ENCODE measurements around the gene STRBP.

STRBP gene

DNA sequence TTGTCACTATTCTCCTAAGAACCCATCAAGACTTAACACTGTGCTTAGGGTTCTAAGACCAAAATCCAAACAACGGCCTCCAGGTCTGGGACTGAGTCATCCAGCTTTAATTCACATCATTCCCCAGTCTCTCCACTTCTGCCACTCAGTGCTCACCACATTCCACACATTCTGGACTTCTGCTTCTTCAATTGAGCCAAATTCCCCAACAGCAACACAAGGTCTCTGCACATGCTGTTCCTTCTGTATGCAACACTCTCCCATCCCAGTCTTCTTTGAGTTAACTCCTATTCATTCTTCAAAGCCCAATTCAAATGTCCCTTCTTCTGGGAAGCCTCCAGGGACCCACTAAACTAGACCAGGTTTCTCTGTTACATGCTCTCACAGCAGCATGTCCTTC is 137.1 kb downstream of the STRBP start:
- DNase-seq (ENCODE audit: low read depth, low spot score), result no peak

DNA sequence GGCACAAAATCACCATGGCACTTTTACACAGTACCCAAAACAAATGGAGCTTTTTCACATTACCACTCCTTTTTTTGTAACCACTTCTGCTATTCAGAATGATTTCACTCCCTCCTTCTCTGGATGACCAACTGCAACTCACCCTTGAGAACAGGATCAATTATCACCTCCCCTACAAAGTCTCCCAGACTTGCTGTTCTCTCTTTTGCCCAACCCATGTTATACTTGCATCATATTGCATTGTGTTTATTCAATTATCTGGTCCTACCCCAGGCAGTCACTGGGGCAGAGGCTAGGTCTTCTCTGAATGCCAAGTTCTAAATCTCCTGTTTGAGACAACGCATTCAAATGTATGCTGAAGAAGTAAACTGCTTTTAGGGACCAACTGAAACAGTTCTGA is 139.0 kb downstream of the STRBP start:
- no peak for DNase-seq (ENCODE audit: low read depth, low spot score)

DNA sequence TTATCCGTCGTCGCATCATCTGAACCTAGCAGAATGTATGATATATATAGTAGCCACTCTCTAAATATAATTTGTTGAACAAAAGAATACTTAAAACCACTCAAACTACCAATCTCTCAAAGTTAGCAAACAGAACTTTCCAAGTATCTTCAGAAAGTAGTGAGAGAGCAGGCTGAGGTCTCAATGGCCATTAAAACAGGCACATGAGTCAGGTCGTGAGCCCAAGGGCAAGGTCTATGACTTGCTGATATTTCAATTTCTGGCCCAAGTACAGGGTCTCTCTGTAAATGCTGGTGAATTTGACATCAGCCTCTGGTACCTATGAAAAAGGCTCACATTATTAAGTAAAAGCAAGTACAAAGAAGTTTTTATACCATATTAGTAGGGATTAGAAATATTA is 139.8 kb downstream of the STRBP start:
- DNase-seq (ENCODE audit: low read depth, low spot score), result no peak

DNA sequence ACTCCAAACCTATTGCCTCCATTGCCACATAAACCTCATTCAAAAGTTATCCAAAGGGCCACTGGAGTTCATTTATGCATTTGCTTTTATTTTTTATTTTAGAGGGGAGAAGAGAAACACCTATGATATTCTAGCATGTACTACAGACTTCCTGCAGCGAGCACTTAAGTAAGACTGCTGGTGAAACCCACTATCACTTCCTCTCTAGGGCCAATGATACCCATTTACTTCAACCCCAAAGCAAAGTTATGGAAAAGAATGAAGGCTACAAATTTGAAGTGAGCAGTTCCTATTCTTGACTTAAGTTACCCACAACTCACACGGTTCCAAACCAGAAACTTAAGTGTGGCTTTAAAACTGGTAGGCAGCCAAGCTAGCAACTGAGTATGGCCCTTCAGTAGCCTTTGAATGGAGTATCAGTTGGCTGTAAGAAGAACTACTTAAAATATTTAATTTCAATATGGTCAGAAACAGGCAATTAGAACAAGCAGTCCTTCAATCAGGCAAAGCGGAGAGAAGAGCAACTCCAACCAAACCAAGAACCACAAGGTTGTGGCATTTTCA is 140.8 kb downstream of the STRBP start:
- DNase-seq (ENCODE audit: low read depth, low spot score), result no peak

DNA sequence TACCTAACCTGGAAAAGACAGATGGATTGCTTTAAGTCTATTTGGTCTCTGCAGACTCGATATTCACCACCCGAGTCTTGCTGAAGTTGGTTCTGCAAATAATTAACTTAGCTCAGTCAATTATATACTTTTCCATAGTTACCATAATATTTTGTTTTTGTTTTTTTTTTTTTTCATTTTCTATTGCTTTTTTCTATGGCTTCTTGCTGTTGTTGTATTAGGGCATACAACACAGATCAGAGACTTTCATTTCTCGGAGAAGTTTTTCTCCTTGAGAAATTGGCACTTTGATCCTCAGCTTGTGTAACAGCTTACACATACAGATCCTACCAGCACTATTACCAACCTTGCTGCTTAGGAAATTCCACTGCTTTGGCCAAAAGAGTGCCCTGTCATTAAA is 146.9 kb downstream of the STRBP start:
- DNase-seq (ENCODE audit: low read depth, low spot score), result no peak

DNA sequence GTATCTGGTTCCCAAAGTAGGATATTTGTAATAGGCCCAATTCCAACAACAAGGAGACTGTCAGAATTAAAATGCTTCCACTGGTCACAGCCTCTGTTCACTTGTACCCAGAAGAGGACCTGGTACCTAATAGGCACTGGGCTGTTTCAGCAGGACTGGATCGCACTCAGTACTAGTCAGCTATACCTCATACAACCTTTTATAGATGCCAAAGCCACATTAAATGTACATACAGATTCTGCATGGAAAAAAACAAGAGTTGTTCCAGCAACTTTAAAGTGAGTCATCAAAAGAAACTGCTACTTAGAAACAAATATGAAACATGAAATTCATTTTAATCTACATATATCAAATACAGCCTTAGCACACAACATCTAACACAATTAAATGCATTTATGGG is 147.4 kb downstream of the STRBP start:
- no peak for DNase-seq (ENCODE audit: low read depth, low spot score)

DNA sequence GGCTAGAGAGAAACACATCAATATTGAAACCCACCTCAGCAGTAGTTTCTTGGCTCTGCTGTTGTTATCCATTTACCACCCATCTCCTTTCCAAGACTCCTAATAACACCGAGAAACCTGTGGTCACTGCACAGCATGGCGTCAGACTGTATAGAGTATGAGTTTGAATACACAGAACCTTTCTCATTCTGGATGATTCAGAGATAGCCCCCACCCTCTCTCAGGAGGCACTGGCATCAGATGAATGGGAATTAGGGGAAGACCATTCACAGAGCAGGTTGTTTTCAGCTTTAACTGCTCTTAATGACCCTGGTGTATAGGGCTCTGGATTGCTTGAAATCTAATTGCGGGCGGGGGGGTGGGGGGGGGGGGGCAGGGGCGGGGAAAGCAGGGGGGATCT is 148.3 kb downstream of the STRBP start:
- DNase-seq (ENCODE audit: low read depth, low spot score), result no peak

DNA sequence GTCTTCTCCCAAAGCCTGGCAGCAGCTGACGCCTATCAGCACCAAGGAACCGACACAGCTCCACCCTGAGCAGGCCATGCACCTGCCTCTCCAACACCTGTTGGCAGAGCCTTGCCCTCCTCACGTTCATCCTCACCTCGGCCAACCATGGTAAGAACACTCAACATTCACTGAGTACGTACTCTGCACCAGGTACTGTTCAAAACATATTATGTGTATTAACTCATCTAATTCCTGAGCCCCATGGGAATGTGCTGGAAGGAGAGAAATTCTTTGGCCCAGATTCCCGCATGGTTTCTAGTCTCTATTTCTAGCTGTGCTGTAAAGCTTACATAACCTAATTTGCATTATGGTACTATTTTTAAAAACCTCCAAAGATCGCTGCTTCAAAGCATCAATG is 148.8 kb downstream of the STRBP start:
- DNase-seq (ENCODE audit: low read depth, low spot score), result no peak

DNA sequence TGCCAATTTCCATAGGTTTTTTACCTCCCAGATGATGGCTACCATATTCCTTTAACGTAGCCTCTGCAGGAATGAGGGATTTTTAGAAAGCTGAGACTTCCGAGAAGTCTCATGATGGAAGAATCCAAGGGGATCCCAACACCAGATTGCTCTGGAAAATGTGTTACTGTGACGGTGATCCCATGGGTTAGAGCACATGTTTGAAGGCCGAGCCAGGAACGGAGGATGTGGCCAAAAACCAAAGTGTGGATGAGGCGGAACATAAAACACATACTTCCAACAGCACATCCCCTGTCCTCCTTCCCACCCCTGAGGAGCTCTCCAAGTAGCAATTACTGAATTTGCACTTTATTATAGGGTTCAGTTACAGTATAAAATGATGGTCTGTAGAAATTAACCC is 152.3 kb downstream of the STRBP start:
- no peak for DNase-seq (ENCODE audit: low read depth, low spot score)

DNA sequence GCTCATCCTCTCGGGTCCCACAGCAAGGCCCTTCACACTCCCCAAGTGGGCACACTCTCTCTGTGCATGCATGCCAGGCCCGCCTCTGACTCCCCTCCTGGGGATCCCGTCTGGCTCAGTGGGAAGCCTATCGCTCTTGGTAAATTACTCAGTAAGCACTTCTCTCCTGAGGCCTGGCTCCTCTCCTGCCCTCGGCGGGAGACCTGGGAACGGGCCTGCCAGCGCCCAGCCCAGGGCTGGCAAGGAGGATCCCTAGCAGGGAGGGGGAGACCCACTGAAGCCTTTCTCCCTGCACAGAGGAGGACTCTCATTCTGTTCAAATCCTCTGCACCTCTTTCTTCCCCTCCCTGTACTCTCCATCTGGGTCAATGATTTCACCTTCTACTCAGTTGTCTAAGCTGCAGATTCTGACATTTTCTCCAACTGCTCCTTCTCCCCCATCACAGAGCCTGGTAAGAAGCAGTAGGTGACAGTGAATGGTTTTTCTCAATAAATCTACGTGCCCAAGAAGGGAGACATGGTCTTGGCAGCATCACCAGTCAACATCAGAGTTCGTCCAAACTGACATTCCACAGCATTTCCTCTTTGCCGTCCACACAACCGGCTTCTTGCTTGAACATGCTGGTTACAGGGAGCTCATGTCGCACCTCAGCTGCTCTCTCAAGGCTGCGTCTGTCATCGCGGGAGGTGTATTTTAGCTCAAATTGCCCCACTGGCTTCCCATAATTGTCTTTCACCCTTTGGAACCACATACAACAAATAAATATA is 153.1 kb downstream of the STRBP start:
- DNase-seq (ENCODE audit: low read depth, low spot score), result no peak

DNA sequence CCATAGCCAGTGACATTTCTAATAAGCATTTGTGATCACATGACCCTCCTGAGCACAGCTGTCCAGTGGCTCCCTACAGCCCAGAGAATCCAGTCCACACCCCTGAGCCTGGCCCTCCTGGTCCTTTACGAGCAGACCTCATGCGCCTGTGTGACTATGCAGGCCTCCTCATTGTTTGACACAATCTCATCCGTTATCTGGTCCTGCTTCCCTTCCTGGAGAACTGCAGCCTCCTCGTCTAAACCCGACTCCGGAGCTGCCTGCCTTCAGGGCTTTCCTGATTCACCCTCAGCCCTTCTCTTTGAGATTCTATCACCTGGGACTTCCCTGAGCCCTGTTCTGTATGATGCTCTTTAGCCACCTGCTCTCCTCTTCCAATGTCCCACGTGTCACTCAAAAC is 155.2 kb downstream of the STRBP start:
- DNase-seq (ENCODE audit: low read depth, low spot score), result no peak

DNA sequence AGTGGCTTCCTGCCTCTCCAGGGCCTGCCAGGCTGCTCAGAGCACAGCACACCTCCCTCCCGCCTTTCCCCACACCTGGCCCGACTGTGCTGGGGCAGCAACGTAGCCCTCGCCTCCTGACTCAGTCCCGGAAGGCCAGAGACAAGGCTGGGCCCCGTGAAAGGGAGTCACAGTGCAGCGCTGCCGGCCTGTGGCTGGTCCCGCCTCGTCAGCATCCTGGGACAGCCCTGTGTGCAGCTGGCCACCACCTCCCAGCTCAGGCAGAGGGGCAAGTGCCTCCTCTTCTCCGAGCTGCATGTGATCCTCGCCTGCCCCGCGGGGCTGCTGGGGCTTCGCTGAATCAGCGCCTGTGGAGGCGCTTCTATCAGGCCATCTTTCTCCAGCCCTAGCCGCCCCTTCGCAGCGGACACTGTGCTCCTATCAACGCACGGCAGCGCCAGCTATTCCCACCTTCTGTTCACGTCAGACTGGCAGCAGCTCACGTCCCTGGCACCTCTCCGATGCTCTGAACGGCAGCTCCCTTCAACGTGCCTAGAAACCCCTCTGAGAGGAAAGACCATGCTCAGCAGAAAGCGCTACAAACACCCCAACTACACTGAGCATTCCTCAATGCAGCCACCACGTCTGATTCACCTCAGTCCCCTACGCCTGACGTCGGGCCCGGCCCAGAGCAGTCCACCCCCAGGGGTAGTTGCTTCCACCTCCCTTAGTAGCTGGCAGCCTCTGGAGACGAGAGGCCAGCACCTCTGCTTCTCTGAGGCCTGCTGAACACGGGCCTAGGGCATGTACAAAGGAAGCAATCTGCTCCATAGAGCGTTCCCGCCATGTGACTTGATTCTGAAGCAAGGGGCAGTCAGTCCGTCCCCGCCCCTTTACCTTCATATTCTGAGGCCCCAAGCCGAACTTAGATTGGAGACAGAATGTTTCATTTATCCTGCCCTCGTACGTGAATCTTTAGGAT is 156.1 kb downstream of the STRBP start:
- DNase-seq (ENCODE audit: low read depth, low spot score), result no peak

DNA sequence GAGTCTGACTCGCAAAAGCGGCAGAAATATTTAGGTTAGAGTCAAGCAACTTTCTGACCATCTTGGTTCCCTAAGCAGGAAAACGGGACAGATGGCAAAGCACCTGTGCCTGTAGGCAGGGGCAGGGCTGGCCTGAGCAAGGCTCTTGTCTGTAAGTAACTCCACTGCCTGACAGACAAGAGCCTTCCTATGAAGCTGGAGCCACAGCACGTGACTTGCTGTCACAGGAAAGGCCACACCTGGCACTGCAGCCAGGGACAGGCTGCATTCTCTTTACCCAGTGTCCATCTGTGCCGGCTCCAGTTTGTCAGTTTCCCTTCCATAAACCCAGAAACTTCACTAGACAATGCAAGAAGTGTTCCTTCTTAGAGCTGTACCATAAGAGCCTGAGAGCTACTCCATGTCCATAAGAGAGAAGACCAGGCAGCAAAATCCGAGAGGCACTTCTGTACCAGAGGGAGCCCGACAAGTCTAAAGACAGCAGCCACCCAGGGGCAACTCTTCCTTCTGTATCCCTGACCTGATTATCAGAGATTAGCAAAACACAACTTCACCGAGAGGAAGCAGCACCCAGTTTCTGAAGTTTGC is 156.9 kb downstream of the STRBP start:
- no peak for DNase-seq (ENCODE audit: low read depth, low spot score)

DNA sequence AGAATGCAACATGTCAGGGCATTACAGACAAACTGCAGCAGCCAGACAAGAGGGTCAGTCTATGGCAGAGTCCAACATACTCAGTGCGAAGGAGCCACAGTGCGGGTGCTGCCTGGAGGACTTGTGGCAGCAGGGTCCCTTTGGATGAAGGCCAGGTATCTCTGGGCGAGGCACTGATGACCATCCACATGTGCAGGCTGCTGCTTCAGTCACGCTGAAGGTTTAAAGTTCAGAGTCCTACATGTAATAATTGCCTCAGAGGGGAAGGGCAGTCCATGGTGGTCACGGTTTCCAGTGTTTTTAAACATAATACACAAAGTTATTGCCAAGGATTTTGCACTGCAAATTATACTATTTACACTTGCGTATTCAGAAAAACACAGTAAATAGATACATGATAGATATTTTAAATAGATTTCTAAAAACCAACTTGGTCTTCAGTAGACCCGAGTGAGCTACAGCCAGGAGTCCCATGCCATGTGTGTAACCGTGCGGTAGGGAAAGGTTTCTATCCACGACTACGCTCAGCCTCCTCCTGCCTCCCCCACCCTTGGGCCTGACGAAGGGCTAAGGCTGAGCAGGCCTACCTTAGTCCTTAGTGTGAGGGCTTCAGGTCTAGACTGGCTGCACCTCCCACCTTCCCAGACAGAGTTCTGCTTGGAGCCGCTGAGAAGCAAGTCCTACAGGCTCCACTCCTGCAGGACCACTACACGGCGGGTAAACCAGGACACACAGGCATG is 158.7 kb downstream of the STRBP start:
- DNase-seq (ENCODE audit: low read depth, low spot score), result no peak

DNA sequence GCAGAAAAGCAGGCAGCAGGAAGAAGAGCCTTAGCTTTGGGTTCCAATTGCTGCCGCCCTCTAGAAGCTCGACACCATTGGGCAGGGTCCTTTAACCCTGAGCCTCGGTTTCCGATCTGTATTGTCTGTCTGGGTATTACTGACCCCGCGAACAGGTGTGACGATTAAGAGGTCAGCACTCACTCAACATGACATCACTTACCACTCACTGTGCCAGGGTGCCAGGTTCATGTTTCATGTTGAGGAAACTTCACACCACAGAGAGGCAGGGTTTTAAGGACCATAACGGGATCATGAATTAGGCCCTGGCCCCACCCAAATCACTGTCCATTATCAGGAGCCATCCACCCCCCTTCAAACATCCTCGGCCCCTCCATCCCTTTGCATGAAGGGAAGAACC is 159.4 kb downstream of the STRBP start:
- no peak for DNase-seq (ENCODE audit: low read depth, low spot score)

DNA sequence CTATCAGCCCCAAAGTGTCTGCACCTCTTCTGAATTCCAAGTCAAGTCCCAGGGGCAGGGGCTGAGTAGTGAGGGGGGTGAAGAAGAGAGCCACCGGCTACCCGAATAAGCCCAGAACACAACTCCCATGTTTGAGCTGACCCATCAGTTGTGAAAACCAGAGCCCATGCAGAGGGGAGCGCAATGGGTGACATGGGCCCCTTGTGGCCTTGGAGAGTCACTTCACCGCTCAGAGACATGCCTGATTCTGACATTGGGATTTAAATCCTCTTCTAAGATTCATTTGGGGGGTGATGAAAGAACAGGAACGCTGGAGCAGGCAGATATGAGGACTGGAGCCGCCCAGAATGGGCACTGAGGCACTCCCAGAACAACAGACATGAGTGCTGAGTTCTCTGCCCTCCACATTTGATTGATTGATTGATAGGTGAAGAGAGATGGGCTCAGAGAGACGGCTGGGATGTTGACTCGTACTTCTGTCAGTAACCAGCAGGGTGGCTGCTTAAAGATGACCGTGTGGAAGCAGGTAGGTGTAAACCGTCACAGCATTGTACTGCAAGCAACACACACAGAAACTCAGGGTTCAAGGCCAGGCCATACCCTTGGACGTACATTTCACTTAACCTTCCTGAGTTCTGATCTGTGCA is 160.6 kb downstream of the STRBP start:
- no peak for DNase-seq (ENCODE audit: low read depth, low spot score)

DNA sequence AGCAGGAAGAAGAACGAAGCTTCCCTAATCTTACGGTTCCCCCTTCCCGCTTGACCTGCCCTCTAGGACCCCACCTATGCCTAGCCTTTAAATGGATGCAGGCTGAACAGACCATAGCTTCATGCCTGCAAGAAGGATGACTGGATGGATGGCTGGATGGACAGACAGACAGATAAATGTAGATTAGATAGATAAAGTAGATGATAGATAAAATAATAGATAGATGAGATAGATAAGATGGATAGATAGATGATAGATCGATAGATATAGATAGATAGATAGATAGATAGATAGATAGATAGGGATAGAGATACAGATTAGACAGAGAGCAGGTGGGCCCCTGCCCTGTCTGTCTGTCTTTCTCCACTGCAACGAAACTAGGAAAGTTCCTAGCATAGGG is 162.9 kb downstream of the STRBP start:
- DNase-seq (ENCODE audit: low read depth, low spot score), result no peak

DNA sequence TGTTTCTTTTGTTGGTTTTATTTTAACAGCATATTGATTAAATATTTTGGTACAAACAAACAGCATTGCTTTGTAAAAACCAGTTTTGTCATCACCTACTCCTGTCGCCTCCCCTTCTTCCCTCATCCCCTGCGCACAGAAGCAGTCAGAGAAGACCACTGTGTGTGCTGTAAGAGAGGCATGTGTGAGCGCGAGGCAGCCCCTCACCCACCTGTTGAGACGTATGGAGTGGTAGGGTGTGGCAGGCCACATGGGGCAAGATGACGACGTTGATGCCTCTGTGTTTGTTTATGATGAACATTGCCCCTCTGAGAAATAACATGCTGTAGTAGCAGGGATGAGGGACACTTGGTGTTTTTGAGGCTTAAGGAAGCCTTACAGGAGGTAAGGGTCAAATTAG is 163.6 kb downstream of the STRBP start:
- no peak for DNase-seq (ENCODE audit: low read depth, low spot score)

DNA sequence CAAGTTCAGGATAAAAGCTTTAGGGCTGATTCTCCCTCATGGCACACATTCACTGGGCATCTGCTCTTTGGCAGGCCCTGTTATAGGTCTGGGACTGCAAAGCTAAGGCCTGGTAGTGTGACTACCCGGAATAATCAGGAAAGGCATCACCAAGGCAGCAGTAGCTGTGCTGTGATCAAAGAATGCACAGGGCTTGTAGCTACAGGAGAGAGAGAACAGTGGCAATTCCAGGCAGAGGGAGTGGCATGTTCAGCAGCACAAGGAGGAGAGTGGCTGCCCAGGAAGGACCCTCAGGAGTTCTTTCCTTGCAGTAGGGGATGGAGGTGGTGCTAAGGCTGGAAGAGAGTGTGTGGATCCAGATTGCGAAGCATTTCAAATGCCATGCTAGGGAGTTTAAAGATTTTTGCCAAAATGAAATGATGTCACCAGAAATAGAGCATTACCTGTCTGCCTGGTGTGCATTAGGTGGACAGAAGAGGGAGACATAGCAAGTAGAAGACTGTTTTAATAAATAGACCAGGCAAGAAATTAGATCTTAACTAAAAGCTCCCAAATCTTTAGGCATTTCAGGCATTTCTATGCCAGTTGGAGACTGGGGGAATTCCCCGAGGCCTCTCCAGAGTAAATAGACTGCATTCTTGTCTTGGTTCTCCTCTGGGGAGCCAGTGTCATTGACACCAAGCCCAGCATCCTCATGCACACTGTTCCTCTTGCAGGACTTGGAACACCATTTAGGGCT is 165.8 kb downstream of the STRBP start:
- DNase-seq (ENCODE audit: low read depth, low spot score), result no peak

DNA sequence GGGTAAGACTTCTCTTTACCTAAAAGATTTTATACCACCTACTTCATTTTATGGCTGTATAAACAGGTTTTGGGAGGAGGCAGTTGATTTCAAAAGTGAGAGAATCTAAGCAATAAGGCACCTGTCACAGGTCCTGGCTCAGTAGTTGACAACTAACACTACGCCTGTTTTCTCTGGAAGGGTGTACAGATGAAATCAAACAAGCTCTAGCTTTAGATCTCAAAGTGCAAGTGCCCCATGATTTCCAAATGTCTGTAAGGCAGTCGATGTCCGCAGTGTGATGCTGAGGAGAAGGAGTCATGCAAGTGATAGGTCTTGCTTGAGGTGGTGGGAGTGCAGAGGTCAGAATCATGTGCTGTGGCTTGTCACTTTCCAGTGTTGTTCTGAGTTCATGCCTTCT is 168.8 kb downstream of the STRBP start:
- no peak for DNase-seq (ENCODE audit: low read depth, low spot score)

Measured in activated CD4-positive, CD25-positive, alpha-beta regulatory T cell treated with anti-CD3 and anti-CD28 coated beads, Interleukin-2, amount 50 U/mL, for 16 hours (primary cell).